Memory B cell (primary cell): ENCODE data around the gene ZNF618.

ENCODE experiments used
- ATAC-seq: fragments of 150-1000 bp; cut with Tn5 transposase; 2 replicates; pipeline ENCODE4 v1.10.0; 2021; ENCODE audit warnings: low read depth, mild to moderate bottlenecking, moderate library complexity
- DNase-seq, 2 donors: peaks; one replicate each; pipeline ENCODE4 v3.0.0; 2022; ENCODE audit warnings: low spot score in 2 of 2
- H3K27ac Mint-ChIP-seq: one replicate; pipeline ENCODE4 v1.8.0; 2022; ENCODE audit warnings: mild to moderate bottlenecking, moderate library complexity, mixed read lengths
- H3K27me3 Mint-ChIP-seq: one replicate; pipeline ENCODE4 v1.8.0; 2022; ENCODE audit warnings: mixed read lengths
- H3K36me3 Mint-ChIP-seq: one replicate; pipeline ENCODE4 v1.8.0; 2022; ENCODE audit warnings: mild to moderate bottlenecking, mixed read lengths
- H3K4me1 Mint-ChIP-seq: one replicate; pipeline ENCODE4 v1.8.0; 2022; ENCODE audit warnings: mixed read lengths
- H3K4me3 Mint-ChIP-seq: one replicate; pipeline ENCODE4 v1.8.0; 2022; ENCODE audit warnings: mild to moderate bottlenecking, moderate library complexity, mixed read lengths
- H3K9me3 Mint-ChIP-seq: one replicate; pipeline ENCODE4 v1.8.0; 2022; ENCODE audit warnings: mixed read lengths

The ZNF618 gene

GRCh38 chr9:113922160-113922559 is 46.1 kb downstream of the ZNF618 start:
- Mint-ChIP-seq H3K4me3 (no peak overlapping the region), H3K4me1 (peaks cover 3% of the 10 kb centered on the region), H3K36me3 (peaks cover 2% of the 10 kb centered on the region), H3K9me3 (peaks cover 8% of the 10 kb centered on the region), H3K27ac (no peak overlapping the region), H3K27me3 (no peaks in the 10 kb centered on the region)
- DNase-seq, result no peak
- ATAC-seq, result no peak

GRCh38 chr9:113926211-113926610 is 50.1 kb downstream of the ZNF618 start:
- peaks cover 4% of the 10 kb centered on the region for H3K36me3 Mint-ChIP-seq
- DNase-seq, result no peak
- peaks cover 3% of the 10 kb centered on the region for H3K4me1 Mint-ChIP-seq
- no peak for ATAC-seq
- peaks cover 7% of the 10 kb centered on the region for H3K9me3 Mint-ChIP-seq
- H3K4me3 Mint-ChIP-seq, result no peak overlapping the region
- H3K27ac Mint-ChIP-seq, result no peak overlapping the region
- no peaks in the 10 kb centered on the region for H3K27me3 Mint-ChIP-seq

GRCh38 chr9:113927277-113927676 is 51.2 kb downstream of the ZNF618 start:
- peaks cover 4% of the 10 kb centered on the region for H3K36me3 Mint-ChIP-seq
- no peak for DNase-seq
- ATAC-seq, result no peak
- no peaks in the 10 kb centered on the region for H3K27me3 Mint-ChIP-seq
- H3K4me3 Mint-ChIP-seq, result no peak overlapping the region
- no peak overlapping the region for H3K27ac Mint-ChIP-seq
- H3K4me1 Mint-ChIP-seq, result no peaks in the 10 kb centered on the region
- H3K9me3 Mint-ChIP-seq, result peaks cover 7% of the 10 kb centered on the region

- Mint-ChIP-seq H3K4me3 (no peak overlapping the region), H3K27ac (no peak overlapping the region), H3K27me3 (no peaks in the 10 kb centered on the region), H3K4me1 (no peaks in the 10 kb centered on the region), H3K9me3 (peaks cover 6% of the 10 kb centered on the region), H3K36me3 (peaks cover 2% of the 10 kb centered on the region)
- no peak for DNase-seq
- ATAC-seq, result no peak
These were observed 52.2 kb downstream of the ZNF618 start for GRCh38 chr9:113928269-113928668.

- Mint-ChIP-seq H3K4me3 (no peak overlapping the region), H3K27ac (no peak overlapping the region), H3K4me1 (no peaks in the 10 kb centered on the region), H3K27me3 (no peaks in the 10 kb centered on the region), H3K36me3 (peaks cover 2% of the 10 kb centered on the region), H3K9me3 (peaks cover 4% of the 10 kb centered on the region)
- DNase-seq (no peak), ATAC-seq (no peak)
These were observed 53.7 kb downstream of the ZNF618 start for GRCh38 chr9:113929634-113930389.

GRCh38 chr9:113930390-113930783 is 54.3 kb downstream of the ZNF618 start:
- H3K4me3 Mint-ChIP-seq, result no peak overlapping the region
- DNase-seq (no peak), ATAC-seq (no peak)
- H3K27me3 Mint-ChIP-seq, result no peaks in the 10 kb centered on the region
- no peaks in the 10 kb centered on the region for H3K4me1 Mint-ChIP-seq
- peaks cover 3% of the 10 kb centered on the region for H3K9me3 Mint-ChIP-seq
- H3K27ac Mint-ChIP-seq, result no peak overlapping the region
- H3K36me3 Mint-ChIP-seq, result peaks cover 2% of the 10 kb centered on the region

GRCh38 chr9:113931140-113931539 is 55.0 kb downstream of the ZNF618 start:
- Mint-ChIP-seq H3K9me3 (peaks cover 1% of the 10 kb centered on the region), H3K4me1 (no peaks in the 10 kb centered on the region), H3K27ac (no peak overlapping the region), H3K27me3 (no peaks in the 10 kb centered on the region), H3K4me3 (no peak overlapping the region), H3K36me3 (peaks cover 2% of the 10 kb centered on the region)
- no peak for ATAC-seq
- no peak for DNase-seq

GRCh38 chr9:113931777-113932176 is 55.7 kb downstream of the ZNF618 start:
- DNase-seq (no peak), ATAC-seq (no peak)
- Mint-ChIP-seq H3K4me1 (no peaks in the 10 kb centered on the region), H3K27me3 (no peaks in the 10 kb centered on the region), H3K36me3 (peaks cover 2% of the 10 kb centered on the region), H3K27ac (no peak overlapping the region), H3K4me3 (no peak overlapping the region), H3K9me3 (peaks cover 1% of the 10 kb centered on the region)

GRCh38 chr9:113932906-113933584 is 56.9 kb downstream of the ZNF618 start:
- Mint-ChIP-seq H3K36me3 (no peaks in the 10 kb centered on the region), H3K27ac (no peak overlapping the region), H3K4me1 (no peaks in the 10 kb centered on the region), H3K9me3 (peaks cover 1% of the 10 kb centered on the region), H3K4me3 (no peak overlapping the region), H3K27me3 (no peaks in the 10 kb centered on the region)
- no peak for ATAC-seq
- DNase-seq, result no peak

- H3K4me3 Mint-ChIP-seq, result no peak overlapping the region
- H3K27me3 Mint-ChIP-seq, result no peaks in the 10 kb centered on the region
- H3K9me3 Mint-ChIP-seq, result peaks cover 1% of the 10 kb centered on the region
- no peak overlapping the region for H3K27ac Mint-ChIP-seq
- no peaks in the 10 kb centered on the region for H3K4me1 Mint-ChIP-seq
- H3K36me3 Mint-ChIP-seq, result no peaks in the 10 kb centered on the region
- ATAC-seq (no peak), DNase-seq (no peak)
These were observed 57.6 kb downstream of the ZNF618 start for GRCh38 chr9:113933671-113934070.

GRCh38 chr9:113934167-113934828 is 58.2 kb downstream of the ZNF618 start:
- no peak overlapping the region for H3K4me3 Mint-ChIP-seq
- H3K36me3 Mint-ChIP-seq, result no peaks in the 10 kb centered on the region
- H3K27me3 Mint-ChIP-seq, result no peaks in the 10 kb centered on the region
- H3K9me3 Mint-ChIP-seq, result peaks cover 1% of the 10 kb centered on the region
- ATAC-seq, result no peak
- H3K27ac Mint-ChIP-seq, result no peak overlapping the region
- DNase-seq, result no peak
- H3K4me1 Mint-ChIP-seq, result no peaks in the 10 kb centered on the region

- Mint-ChIP-seq H3K9me3 (peaks cover 1% of the 10 kb centered on the region), H3K27ac (no peak overlapping the region), H3K36me3 (no peaks in the 10 kb centered on the region), H3K4me1 (no peaks in the 10 kb centered on the region), H3K4me3 (no peak overlapping the region), H3K27me3 (no peaks in the 10 kb centered on the region)
- ATAC-seq (no peak), DNase-seq (no peak)
These were observed 58.9 kb downstream of the ZNF618 start for GRCh38 chr9:113934829-113935676.

- peaks cover 3% of the 10 kb centered on the region for H3K9me3 Mint-ChIP-seq
- no peak overlapping the region for H3K4me3 Mint-ChIP-seq
- H3K4me1 Mint-ChIP-seq, result no peaks in the 10 kb centered on the region
- ATAC-seq (no peak), DNase-seq (no peak)
- H3K27ac Mint-ChIP-seq, result no peak overlapping the region
- H3K27me3 Mint-ChIP-seq, result peaks cover under 1% of the 10 kb centered on the region
- peaks cover under 1% of the 10 kb centered on the region for H3K36me3 Mint-ChIP-seq
These were observed 59.7 kb downstream of the ZNF618 start for GRCh38 chr9:113935677-113936380.
